NCI-H1092 (cell line): Measurements from ENCODE around the gene TMEM141.

Experiments
- DNase-seq: peaks from one replicate; lab custom pipeline; 2025; lab: John Stamatoyannopoulos, UW

Gene TMEM141

DNA sequence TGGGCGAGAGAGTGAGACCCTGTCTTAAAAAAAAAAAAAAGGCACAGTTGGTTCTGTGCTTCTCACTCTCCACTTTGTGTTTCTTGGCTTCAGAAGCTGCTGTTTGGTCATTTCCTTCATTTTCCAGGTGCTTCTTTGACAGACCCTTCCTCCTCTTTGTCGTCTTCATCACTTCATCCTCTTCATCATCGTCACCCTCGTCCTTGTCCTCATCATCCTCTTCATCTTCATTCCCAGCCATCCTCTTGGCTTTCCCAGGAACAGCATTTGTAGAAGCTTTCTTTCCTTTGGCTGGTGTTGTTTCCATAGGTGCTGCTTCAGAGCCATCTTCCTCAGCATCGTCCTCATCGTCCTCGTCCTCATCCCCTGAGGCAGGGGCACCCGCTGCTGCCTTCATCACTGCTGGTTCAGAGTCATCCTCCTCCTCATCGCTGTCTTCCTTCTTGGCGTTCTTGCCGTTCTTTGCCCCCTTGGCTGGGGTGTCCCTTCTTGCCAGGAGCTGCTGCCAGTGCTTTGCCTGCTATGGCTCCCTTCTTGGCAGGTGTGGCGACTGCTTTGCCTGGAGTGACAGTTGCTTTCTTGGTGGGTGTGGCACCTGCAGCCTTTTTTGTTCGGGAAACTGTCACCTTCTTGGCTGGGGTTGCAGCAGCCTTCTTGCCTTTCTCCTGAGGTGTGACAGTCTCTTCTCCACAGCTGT, 23.7 kb downstream of the TMEM141 start:
- no peak for DNase-seq

DNA sequence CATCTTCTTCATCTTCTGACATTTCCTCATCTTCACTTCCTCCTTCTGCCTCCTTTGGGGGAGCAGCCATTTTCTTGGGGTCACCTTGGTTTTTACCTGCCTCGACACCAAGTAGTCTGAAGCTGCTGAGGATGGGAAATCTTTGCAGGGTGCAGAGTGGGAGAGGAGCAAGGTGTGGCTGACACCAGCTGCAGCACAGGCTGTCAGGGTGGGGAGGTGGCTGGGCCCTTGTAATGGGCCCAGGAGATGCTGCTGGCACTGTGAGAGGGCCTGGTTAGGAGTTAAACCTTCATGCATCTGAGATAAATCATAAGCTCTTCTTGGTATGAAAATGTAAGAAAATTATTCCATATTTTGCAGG, 24.3 kb downstream of the TMEM141 start:
- DNase-seq, result no peak

DNA sequence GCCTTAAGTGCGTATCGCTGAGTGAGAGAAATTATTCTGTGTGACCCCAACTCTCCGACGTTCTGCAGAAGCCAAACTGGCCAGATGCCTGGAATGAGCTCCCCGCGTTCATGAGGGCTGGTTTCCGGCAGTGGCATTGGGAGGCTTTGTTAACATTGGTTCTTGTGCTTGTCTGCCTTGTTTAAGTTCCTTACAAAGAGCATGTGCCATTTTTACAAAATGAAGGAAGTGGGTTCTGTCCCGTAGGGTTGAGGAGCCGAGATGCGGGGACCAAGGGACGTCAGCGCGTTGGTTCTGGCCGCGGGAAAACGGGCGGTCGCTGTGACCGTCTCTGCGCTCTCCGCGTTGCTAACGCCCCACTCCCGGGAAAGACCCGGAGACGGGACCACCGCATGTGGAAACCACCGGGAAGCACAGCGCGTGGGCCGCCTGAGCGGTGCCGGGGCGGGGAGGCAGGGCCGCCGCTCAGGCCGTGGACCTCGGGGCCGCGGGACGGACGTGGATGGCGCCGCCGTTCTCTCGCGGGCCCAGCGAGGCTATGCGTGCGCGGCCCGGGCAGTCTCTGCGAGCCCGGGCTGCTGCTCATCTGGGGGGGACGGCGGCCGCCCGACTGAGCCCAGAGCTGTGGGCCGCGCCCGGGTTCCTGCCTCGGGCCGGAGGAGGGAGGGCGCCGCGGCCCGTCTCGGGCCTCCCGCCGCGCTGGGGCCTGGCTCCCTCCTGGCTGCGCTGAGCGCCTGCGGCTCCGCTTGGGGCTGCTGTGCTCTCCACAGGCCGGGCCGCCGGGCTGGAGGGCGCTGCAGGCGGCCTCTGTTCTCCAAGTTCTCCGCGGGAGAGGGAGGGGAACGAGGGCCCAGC, 30.1 kb downstream of the TMEM141 start:
- no peak for DNase-seq

DNA sequence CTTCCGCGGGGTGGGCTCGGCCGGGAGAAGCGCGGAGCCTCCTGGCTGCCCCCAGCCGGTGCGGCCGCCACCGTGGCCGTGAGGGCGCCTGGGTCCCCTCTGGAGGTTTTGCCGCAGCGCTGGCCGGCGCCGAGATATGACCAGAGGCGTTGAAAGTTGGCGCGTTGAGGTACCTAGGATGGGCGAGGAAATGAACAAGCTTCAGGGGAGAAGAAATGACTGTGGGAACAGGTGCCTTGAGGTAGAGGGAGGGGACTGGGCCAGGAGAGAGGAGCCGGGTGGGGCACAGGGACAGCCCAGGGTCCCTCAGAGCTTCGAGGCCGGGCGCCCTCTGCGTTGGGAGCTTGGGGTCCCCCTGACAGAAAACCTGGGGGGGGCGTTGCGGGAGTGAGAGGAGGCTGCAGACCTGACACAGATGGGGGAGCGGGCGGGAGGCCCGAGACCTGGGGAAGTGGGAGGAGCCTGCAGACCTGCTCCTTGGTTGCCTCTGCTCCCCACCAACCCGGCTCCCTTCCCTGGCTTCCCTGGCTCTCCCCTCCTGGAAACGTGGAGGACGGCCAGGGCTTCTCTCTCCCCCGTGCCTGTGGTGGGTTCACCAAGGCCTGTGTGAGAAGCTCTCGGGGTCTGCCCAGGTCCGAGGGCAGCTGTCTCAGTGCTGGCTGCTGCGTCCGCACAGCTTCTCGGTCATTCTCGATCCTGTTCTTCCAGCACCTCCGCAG, 30.8 kb downstream of the TMEM141 start:
- DNase-seq, result no peak

DNA sequence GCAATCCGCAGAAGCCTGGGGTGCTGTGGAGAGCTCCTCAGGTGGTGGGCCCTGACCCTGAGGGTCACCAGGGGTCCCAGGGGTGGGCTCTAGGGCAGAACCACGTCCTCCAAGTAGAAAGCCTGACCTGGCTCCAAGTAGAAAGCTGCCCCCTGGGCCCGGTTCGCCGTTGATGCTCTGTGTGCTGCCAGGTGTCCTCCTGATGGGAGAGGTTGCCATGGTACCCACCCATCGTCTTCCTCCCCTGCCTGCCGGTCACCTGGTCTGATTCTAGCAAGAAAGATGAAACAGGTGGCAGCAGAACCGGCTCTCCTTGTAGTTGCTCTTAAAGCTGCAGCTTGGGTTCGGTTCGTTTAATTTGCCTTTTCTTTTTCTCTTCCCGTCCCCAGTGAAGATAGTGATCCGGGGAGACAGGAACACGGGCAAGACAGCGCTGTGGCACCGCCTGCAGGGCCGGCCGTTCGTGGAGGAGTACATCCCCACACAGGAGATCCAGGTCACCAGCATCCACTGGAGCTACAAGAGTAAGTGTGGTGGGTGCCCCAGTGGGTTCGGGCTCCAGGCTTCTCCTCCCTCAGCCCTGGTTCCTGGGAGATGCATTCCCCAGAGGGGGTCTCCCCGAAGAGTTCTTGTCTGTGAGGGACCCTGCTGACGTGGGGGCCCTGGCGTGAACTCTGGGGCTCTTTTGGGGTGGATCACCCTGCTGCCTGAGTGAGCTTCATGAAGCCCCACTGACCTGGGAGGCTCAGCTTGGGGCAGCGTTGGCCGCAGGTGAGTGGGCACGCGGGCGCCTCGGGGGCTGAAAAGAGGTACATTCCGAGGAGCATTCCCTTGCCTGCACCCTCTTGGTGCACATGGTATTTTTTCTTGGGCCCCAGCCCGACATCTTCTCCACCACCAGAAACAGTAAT, 32.2 kb downstream of the TMEM141 start:
- no peak for DNase-seq

DNA sequence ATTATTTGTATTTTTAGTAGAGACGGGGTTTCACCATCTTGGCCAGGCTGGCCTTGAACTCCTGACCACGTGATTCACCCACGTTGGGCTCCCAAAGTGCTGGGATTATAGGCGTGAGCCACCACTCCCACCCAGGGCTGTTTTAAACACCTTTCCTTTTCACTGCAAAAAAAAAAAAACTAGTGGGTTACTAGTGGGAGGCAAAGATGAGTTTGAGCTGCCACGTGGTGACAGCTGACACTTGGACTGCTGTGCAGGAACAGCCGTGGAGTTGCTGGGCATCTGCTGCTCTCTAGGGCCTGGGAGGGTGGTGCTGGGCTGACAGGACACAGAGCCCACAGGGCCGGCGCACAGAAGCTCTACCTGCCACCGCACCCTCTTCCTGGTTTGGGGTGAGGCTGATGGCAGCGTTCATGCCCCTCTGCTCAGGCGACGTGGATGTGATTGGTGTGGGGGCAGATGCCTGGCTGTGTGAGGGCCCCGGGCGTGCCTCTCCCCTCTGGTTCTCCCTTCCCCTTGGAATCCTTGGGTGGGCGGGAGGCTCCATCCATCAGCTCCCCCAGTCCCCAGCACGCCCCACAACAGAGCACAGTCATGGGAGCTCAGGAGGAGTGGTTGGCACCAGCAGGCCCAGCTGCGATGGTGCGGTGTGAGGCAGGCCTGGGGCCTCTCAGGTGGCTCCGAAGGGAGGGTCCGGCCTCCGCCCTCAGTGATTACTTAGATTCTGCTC, 33.5 kb downstream of the TMEM141 start:
- DNase-seq, result no peak

DNA sequence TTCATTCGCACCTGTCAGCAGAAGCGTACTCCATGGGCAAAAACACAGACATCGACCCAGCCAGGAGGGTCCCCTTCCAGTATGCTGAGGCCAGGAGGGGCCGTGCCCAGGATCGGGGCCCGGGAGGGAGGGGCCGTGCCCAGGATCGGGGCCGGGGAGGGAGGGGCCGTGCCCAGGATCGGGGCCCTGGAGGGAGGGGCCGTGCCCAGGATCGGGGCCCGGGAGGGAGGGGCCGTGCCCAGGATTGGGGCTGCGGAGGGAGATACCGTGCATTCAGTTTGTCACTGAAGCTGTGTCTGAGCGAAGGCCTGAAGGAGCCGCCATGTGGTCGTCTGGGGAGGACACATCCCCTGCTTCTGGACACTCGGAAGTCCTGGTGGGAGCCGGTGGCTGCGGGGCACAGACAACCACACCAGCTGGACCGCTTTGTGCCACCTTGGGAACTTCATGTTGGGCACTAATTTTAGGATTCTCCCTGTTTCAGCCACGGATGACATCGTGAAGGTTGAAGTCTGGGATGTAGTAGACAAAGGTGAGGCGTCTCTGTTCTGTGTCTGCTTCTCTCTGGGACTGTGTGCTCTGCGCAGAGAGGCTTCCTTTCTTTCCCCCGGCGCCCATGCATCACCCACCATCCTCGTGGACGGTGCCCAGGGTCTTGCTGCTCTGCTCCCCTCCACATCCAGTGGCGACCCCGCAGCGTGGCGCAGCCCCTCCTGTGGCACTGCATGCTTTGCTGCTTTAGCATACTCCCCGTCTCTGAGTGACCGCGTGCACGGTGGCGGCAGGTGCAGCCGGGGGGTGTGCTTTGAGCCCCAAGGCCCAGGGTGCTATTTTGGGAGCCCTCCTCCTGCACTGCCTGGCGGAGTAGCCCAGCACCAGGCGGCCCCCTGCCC, 34.4 kb downstream of the TMEM141 start:
- DNase-seq, result no peak

DNA sequence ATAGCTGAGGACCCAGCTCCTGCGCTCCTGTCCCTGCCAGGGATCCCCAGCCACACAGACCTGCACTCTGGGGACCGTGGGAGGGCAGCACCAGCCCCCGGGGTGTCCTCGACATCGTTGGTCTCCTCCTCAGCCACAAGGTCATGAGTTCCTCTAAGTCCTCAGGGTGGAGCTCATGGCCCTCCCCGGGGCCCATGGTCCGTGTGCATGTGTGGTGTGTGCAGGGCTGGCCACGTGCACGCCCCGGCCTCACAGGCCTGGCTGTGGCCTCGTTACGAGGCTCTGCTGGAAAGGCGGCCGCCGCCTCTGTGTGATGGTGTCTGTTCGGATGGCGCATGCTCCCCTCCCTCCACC, 35.0 kb downstream of the TMEM141 start:
- DNase-seq, result no peak

DNA sequence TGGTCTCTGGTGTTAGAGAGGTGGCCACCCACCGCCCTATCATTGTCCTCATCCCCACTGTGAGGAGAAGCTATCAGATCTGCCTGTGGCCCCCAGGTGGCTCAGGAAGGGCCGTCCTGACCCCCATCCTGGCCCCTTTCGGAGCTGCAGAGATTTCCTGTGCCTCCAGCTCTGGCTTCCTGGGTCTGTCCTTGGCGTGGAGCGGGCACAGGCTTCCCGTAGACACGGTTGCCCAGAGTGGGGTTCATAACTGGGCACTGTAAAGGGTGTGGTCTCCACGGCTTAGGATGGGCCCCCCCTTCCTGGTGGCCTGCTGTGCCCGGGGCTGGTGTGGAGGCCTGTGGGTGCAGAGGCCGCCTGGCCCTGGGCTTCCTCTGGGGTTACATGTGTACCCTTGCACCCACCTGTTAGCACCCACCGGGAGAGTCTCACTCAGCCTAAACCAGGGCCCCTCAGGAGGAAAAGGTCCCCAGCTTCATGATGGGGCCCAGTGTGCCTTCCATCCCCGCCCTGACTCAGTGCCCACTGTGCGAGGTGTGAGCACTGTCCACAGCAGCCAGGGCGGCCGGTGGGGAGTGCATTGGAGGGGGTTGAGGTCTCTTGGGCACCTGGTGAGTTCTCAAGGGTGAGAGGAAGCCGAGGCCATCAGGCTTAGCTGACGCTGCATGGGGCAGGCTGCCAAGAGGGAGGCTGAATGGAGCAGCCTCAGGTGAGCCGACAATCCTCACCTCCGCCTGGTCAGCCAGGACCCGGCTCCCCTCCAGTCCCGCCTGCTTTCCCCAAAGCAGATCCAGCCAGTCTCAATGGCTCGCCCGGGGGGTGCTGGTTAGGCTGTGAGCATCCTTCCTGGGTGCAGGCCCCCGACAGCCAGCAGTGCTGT, 35.8 kb downstream of the TMEM141 start:
- no peak for DNase-seq

DNA sequence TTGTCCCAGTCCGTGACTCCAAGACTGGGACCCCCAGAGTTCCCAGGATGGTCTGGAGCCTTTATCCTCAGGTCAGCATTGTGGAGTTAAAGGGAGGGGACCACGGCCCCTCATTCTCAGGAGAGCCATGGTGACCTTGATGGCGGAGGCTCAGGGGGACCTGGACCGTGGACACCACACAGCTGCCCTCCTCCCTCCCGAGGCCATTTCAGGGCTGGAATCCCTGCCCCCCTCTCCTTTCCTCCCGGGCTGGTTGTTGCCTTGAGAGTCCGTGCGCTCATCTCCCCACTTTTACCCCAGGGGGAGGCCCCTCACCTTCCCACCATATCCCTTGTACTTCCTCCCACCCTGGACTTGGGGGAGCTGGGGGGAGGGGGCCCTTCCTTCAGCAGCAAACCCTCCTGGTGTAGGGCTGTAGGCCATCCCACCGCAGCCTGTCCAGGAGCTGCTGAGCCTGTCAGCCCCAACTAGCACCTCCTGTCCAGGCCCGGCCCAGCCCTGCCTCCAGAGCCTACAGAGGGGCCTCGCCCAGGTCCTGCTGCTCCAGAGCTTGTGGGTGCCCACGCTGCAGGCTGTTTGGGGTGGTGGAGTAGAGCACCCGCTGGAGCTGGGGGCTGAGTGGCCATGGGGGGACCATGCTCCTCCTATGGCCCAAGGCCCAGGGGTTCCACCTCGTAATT, 36.8 kb downstream of the TMEM141 start:
- no peak for DNase-seq

DNA sequence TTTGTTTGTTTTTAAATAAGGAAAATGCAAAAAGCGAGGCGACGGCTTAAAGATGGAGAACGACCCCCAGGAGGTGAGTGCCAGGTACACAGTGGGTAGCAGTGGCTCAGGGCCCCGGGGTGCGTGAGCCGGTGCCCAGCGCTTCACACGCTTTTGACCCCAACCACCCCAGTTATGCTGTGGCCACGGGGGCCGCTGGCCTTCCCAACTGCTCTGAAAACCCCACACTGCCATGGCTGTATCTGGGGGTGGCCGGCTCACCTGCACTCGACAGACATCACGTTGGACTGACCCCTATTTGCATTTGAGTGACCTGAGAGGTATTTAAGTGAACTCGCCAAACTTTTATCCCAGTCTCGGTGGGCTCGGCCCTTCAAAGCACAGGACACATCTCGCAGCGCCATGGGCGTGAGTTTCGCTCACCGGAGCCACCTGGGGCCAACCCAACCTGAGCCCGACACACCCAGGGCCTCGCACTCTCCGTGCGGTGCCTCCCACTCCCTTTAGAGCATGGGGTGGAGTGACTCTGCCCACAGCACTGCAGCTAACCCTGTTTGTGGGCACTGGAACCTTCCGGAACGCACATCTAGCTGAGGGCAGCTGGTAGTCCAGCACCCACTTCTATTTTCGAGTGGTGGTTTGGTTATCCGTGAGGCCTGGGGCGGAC, 37.5 kb downstream of the TMEM141 start:
- no peak for DNase-seq

DNA sequence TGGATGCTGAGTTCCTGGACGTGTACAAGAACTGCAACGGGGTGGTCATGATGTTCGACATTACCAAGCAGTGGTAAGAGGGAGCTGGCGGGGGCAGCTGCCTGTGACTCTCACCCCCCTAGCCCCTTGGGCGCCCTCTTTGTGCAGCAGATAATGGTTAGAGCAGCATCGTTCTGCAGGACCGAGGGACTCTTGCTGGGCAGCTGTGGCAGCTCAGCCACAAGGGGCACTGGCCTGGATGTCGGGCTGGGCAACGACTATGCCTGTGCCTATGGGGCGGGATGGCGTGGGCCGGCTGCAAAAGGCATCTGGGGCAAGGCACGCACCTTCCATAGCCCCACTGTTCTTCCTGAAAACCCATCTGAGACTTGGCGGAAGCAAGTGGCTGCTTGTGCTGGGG, 38.3 kb downstream of the TMEM141 start:
- no peak for DNase-seq

DNA sequence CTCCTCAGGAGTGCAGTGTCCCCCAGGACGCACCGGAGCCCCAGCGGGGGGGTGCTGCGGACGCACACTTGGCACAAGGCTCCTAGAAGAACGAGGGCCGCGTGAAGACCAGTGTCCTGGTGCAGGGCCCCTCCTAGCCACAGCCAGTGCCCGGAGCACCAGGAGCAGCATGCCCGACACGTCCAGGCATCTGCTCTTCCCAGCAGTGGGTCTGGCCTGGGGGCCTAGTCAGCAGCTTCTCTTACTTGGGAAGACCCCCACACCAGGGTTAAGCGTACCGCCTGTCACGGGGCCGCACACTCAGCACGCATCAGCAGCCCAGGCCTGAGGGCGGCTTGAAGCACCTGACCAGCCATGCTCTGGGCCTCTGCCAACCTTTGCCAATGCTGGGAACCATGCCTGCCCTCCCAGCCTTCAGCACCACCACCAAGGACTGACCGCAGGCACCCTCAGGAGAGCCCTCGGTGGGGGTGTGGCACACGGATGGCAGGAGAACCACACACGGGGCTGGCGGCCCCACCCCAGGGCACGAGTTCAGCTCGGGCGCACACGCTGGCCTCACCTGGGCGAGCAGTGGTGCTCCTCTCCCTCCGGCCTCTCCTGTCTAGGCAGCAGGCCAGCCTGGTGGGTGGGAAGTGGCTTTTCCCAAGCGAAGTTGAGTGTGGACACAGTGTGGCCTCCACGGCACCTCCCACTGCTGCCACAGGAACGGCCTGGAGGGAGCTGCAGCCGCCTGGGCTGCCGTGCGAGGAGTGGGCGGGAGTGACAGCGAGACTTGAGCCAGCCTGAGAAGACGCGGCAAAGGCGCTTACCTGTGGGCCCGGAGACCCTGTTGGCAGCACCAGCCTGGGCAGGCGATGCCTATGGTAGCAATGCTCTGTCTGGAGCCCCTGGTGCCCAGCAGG, 39.1 kb downstream of the TMEM141 start:
- no peak for DNase-seq

DNA sequence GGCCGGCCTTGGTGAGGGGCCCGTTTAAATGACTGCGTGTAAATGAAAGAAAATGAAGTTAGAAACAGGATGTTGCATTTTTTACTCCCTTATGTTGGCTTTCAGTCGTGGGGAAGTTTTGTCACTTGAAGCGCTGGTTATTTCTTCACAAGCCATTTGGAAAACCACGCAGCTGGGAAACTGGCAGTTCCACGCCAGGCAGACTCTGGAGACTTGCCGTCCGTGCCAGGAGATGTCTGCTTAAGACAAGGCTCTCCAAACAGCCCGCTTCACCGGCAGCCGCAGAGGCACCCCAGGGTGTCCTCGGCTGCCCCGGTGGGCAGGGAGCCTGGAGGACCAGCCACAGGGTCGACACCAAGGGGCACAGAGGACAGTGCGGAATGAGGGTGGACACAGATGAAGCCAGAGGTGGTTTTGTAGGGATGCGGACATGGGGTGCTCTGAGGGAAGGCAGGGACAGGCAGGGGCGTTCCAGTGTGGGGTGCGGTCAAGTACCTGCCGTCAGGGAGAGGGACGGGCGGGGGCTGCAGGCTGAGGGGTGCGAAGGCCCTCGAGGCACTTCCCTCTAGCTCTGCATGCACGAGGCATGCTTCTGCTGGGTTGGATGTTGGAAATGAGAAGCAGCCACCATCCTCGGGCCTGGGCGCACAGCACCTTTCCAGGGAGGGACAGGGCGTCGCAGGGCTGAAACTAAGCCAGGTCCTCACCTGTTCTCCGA, 40.0 kb downstream of the TMEM141 start:
- no peak for DNase-seq

DNA sequence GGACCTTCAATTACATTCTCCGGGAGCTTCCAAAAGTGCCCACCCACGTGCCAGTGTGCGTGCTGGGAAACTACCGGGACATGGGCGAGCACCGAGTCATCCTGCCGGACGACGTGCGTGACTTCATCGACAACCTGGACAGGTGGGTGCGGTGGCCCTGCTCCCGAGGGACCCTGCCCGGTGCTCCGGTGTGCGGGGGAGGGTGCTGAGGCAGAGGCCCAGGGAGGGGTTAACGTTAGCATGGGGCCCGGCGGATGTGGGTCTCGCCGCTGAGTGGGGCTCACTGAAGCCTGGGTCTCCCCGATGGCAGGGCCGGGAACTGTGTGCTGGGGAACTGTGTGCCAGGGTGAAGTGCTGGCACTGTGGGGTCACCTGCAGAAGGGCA, 40.6 kb downstream of the TMEM141 start:
- DNase-seq, result no peak

DNA sequence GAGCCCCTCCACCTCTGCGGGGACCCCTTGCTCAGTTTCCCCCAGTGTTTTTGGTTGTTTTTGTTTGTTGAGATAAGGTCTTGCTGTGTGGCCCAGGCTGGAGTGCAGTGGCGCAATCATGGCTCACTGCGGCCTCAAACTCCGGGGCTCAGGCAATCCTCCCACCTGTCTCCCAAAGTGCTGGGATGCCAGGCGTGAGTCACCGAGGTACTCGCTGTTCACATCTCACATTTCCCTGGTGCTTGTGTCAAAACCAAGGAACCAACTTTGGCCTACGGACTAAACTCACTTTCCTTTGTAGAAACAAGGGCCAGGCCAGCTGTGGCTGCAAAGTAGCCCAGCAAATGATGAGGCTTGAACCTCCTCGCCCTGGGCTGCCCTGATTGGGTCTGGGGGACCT, 41.4 kb downstream of the TMEM141 start:
- no peak for DNase-seq
